HCEC 1CT (cell line): ENCODE data around the gene DLG2.
"Not testable (repeated sequence)": the region's sequence is repeated elsewhere in the genome, so short reads cannot be mapped to it uniquely, and the experiment has no call there.

Experiments
- DNase-seq: peaks from one replicate; pipeline ENCODE4 v3.0.0-alpha.2; 2017

The DLG2 gene

DNA sequence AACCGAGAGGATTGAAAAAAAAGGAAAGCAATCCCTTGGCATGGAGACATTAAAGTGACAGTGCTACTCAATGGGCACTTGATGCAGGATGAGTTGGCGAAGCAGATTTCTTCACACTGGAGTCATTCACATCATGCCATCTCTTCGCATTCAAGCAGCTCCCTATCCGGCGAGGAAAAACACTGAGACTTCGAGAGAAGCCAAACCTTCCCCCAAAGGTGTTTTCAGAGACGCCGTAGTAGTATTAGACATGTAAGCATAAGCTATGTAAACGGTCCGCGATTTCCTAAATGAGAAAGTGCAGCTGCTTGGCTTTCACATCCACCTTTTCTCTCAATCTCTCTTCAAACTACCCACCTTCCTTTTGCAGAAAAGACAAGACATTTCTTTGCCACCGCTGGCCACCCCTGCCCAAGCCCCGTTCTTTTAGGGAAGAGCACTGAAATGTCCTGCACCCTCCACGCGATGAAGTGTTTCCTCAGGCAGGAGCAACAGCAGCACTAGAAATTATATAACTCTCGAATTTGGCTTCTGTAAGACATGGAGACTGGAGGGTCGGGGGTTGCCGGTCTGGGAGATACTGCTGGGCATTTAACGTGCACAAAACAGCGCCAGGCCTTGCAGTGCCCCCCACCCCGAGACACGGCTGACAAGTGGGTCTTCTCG, at the start of gene DLG2:
Gene DLG2, minus strand, starts transcription at position 13 of the 666 bp plus-strand sequence.
- peak; percentile 49 for DNase-seq

DNA sequence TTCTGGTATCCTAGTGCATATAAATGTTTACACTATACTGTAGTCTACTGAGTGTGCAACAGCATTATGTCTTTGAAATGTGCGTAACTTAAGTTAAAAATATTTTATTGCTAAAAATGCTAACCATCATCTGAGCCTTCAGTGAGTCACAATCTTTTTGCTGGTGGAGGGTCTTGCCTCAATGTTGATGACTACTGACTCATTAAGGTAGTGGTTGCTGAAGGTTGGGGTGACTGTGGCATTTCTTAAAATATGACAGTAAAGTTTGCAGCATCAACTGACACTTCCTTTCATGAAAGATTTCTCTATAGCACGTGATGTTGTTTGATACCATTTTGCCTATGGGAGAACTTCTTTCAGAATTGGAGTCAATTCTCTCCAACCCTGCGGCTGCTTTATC, 46.2 kb upstream of the DLG2 start:
- no peak for DNase-seq

DNA sequence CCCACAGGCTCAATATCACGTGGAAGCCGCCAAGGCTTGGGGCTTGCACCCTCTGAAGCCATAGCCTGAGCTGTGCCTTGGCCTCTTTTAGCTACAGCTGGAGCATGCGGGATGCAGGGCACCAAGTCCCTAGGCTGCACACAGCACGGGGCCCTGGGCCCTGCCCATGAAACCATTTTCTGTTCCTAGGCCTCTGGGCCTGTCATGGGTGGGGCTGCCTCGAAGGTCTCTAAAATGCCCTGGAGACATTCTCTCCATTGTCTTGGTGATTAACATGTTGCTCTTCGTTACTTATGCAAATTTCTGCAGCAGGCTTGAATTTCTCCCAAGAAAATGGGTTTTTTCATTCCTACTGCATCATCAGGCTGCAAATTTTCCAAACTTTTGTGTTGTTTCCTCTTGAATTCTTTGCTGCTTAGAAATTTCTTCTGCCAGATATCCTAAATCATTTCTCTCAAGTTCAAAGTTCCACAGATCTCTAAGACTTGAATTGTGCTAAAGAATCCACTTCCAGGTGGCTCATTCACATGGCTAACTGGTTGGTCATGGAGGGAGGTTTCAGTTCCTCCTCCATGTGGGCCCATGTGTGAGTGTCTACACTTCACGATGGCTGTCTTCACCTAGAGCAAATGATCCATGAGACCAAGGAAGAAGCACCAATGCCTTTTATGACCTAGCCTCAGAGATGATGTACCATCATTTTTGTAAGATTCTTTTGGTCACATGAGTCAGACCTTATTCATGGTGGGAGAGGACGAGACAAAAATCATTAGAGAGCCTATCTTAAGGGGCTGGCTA, 45.2 kb upstream of the DLG2 start:
- DNase-seq: peak; percentile 39

DNA sequence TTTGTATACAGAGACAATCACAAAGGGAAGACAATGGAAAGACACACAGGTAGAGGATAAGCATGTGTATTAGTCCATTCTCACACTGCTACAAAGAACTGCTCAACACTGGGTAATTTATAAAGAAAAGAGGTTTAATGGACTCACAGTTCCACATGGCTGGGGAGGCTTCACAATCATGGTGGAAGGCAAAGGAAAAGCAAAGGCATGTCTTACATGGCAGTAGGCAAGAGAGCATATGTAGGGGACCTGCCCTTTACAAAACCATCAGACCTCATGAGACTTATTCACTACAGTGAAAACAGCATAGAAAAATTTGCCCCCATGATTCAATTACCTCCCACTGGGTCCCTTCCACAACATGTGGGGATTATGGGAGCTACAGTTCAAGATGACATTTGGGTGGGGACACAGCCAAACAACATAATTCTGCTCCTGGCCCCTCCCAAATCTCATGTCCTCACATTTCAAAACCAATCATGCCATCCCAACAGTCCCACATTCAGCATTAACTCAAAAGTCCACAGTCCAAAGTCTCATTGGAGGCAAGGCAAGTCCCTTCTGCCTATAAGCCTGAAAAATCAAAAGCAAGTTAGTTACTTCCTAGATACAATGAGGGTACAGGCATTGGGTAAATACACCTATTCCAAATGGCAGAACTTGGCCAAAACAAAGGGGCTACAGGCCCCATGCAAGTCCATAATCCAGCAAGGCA, 44.0 kb upstream of the DLG2 start:
- DNase-seq: not testable (repeated sequence)

DNA sequence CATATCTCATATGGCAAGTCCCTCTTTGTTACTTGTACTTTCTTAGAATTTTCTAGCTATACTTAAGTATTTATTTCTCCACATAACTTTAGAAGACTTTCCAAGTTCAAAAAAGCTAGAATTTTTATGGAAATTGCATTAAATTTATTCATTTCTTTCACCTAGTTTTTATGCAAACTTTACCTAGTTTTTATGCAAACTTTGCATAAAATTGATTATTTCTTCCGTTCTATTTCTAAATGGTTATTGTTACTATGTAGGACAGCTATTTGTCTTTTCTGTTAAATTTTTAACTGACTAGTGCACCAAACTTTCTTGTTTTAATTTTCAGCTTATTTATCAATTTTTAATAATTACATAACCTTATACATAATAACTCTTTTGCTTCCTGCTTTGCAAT, 41.0 kb upstream of the DLG2 start:
- DNase-seq: no peak

DNA sequence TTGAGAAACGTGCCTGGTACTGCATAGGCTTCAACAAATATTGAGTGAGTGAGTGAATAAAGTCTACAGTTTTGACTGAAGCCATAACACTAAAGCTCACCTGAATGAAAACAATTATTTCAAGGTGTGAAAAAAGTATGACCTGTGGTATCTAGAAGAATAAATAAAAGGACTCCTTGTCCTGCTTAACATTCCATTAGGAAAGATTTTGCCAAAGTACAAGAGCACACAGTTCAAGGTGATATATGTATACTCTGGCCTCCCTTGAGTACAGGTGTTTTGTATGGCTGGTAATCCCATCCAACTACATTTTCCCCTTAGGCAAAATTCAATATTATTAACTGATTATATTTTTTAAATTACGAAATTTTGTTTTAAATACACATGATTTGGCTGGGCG, 39.5 kb upstream of the DLG2 start:
- no peak for DNase-seq

DNA sequence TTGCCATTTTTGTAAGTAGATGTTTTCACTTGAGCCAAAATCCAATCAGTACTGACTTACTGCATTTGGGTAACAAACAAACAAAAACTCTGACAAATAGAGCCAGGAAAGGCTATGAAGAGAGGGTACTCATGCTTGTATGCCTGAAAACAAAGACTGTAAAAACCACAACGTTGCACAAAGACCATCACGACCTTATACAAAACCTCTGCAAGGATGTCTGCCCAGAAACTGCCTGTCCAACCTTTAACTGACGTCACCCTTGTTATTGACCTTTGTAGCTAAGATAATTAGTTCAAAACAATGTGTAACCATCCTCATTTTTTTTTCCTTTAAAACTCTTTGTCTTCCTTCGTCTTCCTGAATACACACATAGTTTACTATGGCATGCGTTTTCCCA, 38.6 kb upstream of the DLG2 start:
- no peak for DNase-seq

DNA sequence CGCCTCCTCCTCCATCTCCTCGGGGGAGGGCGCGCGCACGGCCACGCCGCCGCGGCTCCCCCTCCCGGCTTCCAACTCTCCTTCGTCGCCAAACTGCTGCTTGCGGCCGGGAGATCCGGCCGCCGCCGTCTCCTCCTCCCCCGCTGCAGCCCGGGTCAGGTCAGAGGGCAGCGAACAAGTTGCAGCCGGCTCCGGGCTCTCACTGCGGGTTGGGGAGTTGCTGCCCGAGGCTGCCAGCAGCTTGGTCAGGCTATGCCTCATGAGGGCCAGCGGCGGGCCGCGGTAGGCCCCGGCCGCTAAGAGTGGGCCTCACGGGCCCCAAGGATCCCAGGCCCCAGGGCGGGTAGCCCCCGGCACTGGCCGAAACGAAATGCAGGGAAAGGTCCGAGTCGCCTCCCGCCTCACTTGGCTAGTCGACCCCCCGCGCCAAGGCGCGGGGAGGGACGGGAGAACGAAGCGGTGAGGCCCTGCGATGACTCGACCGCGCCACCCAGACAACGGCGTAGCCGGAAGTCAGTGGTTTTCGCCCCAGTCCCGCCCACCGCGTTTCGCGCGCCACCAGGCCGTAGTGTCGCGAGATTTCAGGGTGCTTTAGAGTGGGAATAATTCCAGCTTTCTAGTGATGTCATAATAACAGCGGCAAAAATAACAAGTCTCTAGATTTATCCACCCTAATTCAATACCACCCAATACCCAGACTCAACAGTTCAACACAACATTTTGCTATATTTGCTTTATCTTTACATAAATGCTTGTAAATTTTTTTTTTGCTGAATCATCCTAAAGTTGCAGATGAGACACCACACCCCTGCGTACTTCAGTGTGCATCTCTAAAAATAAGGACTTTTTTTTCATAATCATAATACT, 37.7 kb upstream of the DLG2 start, which contains the start of gene CREBZF:
Gene CREBZF, minus strand, starts transcription at position 515 of the 867 bp plus-strand sequence. Its CDS starts 254 bp downstream, at position 261.
- peak; percentile 94 for DNase-seq

DNA sequence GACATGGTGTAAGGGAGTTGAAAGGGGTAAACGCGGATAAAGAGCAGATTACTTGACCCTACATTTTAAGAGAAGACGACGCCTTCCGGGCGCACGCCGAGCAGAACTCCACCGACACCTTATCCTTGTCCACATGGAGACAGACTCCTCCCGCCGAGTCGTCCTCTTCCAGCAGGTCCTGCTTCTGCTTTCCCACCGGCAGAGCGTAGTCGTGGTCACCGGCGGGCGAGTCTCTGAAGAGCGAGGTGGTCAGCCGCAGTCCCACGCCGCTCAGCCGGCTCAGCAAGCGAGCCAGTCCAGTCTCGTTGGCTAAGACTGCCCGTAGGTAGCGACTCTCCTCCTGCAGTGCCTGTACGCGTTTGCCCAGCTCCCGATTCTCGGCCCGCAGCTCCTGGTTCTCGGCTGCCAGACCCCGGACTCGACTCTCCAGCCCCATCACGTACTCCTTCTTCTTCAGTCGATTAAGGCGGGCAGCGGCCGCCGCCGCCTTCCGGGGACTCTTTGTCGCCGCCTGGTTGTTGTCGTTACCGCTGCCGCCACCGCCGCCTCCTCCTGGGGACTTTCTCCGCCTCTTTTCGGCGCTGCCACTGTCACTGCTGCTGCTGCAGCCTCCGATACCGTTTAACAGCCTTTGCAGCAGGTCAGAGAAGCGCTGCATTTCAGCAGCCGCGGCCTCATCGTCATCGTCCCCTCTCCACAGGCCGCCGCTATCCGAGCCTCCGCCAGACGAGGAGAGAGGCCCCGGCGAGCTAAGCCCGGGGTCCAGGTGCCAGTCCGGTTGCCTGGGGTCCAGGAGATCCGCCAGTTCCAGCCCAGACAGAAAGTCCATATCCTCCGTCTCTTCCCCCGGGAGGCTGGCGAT, 36.8 kb upstream of the DLG2 start:
- peak; percentile 58 for DNase-seq

DNA sequence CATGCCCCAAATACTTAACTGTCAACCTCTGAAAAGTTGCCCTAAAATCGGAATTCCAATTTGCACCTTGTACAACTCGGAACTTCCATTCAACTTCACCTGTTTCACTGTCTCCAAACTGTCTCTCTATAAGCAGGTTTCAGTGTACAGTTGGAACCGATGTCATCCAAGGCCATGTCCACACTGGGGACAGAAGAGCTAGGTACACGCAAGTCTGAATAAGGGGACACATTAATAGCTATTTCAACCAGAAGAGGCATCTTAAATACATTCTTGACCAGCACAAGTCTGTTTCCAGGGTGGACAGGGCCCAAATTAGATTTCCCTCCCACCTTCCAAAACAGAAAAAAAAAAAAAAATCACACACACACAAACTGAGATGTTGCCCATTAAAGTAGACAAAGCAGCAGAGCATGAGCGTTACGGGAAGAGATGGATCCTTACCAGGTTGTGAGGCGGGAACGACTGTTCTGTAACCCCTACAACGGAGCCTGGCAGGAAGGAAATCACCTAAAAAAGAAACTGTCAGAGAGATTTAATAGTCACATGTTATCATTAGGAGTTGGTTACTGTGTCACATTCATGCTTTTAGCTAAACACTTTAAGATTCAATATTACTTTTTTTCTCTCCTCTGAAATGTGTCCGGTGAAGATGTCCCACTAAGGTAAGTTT, 36.1 kb upstream of the DLG2 start:
- no peak for DNase-seq

DNA sequence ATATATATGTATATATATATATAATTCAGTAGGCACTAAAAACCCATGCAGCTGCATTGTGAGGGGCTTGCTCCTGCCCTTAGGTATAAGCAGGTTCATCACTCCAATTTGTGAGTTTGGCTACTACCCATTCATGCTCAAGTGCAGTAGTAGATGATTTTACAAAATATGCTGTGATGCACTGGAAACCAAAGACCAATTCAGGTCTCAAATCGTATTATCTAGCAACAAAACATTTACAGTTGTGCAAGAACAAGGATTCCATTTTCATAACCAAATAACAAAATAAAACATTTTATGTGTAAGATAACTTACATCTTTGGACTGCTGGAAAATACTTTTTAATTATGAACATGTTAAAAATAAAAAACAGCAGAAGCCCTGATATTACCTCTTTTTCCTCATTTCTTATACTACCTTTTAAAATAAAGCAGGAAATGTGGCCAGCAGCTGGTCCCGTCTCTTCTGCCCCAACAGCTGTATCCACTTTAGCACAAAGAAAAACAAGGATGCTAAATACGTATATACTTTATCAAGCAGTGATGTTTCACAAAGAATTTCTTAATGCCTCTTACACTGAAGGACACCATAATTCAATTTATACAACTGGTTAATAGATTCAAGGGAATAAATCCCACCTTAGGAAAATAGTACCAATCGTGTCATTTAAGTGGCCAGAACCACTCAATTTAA, 35.0 kb upstream of the DLG2 start:
- DNase-seq: no peak

DNA sequence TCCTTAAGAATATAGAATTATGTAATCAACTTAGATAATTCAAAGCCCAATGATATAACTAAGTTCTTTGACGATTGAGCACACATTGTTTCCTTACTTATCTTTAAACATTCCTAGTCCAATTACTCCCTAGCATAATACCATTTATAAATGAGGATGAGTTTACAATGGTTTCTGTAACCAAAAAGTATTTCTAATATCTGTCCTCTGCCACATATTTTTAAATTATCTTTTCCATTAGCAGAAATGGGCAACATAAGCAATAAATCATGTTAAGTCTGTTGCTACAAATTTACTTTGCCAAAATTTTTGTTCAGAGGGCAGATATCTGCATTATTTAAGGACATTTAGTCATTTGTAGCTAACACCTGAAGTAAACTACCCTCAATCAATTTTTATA, 31.0 kb upstream of the DLG2 start:
- DNase-seq: no peak

DNA sequence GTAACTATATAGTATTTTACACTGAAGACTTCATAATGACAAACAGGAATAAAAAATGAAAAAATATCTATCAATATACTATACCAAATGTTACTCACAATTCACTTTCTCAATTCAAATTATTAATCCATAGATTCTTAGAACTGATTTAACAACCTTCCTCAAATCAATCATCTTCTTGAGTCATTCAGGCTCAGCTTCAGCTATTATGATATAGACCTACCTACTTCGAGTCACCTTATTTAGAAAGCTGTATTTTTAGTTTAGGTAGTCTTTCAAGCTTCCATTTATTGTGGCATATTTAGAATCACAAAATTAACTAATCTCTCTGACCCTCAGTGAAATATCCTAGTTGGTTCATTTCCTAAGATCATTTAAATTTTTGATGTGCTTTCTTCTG, 29.6 kb upstream of the DLG2 start:
- no peak for DNase-seq

DNA sequence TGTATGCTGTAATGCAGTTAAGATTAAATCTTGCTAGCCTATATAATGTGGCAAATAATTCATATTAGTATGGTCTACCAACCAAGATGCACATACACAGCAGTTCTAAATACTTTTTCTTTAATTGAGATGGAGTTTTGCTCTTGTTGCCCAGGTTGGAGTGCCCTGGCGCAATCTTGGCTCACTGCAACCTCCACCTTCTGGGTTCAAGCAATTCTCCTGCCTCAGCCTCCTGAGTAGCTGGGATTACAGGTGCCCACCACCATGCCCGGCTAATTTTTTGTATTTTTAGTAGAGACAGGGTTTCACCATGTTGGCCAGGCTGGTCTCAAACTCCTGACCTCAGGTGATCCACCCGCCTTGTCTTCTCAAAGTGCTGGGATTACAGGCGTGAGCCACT, 27.2 kb upstream of the DLG2 start:
- DNase-seq: not testable (repeated sequence)

DNA sequence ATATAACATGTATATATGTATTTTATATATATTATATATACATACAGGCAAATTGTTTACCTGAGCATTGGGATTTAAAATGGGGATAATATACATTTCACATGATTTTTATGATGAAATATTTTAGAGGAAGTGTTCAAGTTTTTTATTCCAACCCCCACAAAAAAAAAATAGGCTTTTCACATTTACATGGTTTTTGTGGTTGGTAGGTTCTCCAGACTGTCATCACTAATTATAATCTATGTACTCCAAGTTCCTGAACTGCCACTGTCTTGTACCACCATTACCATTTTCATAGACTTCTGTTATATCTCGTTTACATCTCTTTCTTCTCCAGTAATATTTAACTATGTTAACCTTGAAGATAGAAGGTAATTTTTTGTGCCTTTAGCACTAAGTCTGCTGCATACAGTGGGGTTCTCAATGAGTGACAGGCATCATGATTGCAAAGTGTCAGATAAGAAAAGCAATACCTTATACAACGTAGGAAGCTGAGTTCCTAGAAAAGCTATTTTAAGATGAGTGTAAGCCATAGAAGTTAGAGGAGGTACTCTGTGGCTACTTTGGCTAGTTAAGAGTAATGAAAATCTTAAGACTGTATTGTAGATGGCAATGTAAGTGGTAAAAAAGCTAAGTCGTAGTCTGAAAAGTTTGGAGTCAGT, 25.8 kb upstream of the DLG2 start:
- no peak for DNase-seq

DNA sequence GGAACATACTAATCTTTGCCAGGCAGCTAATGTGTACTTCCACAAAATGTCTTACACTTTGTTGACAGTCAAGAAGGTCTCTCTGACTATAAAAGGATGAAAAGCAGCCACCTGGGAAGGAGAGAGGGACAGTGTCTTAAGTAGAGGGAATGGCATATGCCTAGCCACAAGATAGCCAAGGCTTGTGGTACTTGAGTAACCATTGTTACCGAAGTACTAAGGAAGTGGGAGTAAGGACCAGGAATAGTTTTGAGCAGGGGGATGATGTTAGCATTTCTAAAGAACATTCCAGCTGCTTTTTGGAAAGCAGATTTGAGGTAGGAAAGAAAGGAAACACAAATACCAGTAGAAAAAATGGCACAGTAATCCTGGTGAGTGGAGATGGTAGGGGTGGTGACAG, 24.0 kb upstream of the DLG2 start:
- no peak for DNase-seq

DNA sequence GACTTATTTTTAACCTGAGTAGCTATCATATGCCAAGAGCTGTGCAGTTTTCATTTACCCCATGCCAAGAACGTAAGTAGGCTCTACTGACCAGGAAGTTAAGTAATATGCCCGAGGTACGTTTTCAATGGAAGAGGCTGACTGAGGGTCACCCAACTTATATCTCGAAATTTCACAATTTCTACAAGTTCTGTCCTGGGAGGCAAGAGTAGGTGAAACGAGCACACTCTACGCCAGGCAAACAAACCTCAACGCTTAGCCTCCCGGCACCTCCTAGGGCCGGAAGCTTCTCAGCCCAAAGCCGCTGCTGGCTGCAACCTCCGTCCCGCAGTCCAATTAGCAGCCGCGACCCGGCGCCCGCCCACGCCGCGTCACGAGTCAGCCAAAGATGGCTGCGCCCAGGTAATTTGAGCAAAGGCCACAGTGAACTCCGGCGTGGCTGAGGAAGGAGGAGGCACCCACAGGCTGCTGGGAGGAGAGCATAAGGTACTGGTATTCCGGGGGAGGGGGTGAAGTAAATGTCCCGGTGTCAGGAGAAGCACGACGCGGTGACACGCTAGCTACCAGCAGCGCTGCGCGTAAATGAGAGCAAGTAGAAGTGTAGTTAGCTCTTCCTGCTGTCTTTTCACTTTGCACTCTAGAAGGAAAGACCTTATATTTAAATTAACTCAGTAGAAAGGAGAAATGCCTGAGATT, 20.6 kb upstream of the DLG2 start, which contains the start of gene TMEM126A:
Gene TMEM126A, plus strand, starts transcription at position 364 of the 696 bp plus-strand sequence. CDS start 2,289 bp downstream, outside the sequence.
- DNase-seq: peak; percentile 82

DNA sequence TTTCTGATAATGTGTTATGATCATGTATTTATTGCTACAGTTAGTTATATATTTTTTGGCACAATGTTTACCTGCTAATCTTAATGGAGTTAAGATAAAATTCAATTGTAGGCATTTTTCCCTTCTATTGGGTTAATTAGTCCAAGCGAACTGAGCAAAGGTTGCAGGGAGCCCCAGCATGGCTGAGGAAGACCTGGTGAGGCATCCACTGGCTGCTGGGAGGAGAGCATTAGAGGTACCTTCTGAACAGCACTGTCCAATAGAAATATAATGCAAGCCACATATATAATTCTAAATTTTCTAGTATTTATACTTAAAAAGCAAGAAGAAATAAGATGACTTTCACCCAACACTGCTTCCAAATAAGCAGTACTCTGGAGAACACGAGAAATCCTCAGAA, 19.9 kb upstream of the DLG2 start:
- no peak for DNase-seq

DNA sequence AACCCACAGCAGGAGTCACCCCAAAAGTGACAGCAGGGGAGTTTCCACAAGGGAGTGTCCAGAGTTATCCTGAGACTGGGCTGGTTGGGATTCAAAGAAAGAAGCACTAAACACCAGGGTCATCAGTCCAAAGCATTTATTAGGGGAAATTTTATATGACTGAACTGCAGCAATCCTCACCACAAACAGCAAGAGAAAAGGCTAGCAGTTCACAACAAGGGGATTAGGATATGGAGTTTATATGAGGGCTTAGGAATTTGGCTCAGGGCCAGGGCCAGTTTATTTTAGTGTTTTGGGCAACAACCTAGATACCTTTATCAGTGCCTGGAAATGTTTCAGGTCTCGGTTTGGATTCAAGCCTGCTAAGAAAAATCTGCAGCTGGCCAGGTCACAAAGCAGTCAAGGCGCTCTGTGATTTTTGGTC, 16.1 kb upstream of the DLG2 start:
- DNase-seq: no peak
